ENCODE results near the gene ARHGAP20.

Gene ARHGAP20

DNA sequence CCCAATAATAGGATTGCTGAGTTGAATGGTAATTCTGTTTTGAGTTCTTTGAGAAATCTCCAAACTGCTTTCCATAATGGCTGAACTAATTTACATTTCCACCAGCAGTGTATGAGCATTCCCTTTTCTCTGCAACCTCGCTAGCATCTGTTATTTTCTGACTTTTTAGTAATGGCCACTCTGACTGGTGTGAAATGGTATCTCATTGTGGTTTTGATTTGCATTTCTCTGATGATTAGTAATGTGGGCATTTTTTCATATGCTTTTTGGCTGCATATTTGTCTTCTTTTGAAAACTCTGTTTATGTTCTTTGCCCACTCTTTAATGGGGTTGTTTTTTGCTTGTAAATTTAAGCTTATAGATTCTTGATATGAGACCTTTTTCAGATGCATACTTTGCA, 185.1 kb downstream of the ARHGAP20 start:
- DNase-seq (ENCODE audit: low read depth in 1 of 2, low spot score in 1 of 2), result no peak

Measured in activated CD4-positive, alpha-beta T cell treated with anti-CD3 and anti-CD28 coated beads, Interleukin-2, amount 50 U/mL, for 24 hours (primary cell).